ENCODE results near the gene JAKMIP1. TPM values are rescaled to one million over a fixed set of nuclear protein-coding genes. Genes with fewer than 3 reads are reported as not detected.

Gene JAKMIP1
- total and polyA plus RNA-seq, 5 donors from 2014 or later, result 18.7 to 39.7 (median 32.6) TPM

DNA sequence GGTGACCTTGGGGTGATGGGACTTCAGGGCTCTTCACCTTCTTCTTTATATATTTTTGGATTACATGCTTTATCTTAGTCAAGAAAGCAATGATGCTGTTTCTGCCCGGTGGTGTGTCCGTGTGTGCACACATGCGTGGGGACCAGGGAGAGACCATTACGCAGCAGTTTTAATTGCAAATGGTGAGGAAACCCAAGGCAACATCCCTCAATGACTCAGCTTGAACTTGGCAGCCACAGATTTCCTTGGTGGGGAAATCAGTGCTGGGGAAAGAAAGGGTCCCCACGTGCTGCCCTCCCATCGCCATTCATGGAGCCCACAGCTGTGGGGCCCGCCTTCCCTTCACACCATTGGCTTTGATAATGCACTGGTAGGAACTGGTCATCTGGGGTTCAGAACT is 136.0 kb downstream of the JAKMIP1 start:
- H3K4me3 Mint-ChIP-seq, result no peak overlapping the region
- H3K4me1 Mint-ChIP-seq, result peaks cover 0 to 3% (median 0%) of the 10 kb centered on the region in 4 donors
- no peak overlapping the region for H3K27ac Mint-ChIP-seq
- Histone ChIP-seq H3K4me3 (ENCODE audit: low read depth, low read length) (no peak overlapping the region), H3K4me1 (ENCODE audit: control insufficient read depth, insufficient read depth, low read length, poor library complexity, severe bottlenecking) (no peaks in the 10 kb centered on the region), H3K27me3 (ENCODE audit: control insufficient read depth, insufficient read depth, low read length) (no peaks in the 10 kb centered on the region), H3K27ac (ENCODE audit: insufficient read depth, low read length, poor library complexity, severe bottlenecking) (no peak overlapping the region), H3K9me3 (ENCODE audit: control insufficient read depth in 2 of 2, low read length in 2 of 2) (peaks cover 14 to 27% of the 10 kb centered on the region in 2 experiments), H3K36me3 (ENCODE audit: control insufficient read depth, insufficient read depth, low read length) (peaks cover 55% of the 10 kb centered on the region)
- no peak for ATAC-seq (ENCODE audit: low read depth in 2 of 2)
- no peak for DNase-seq
- H3K36me3 Mint-ChIP-seq, result peaks cover 8% of the 10 kb centered on the region
- H3K9me3 Mint-ChIP-seq, result peaks cover 0 to 13% (median 2%) of the 10 kb centered on the region in 7 donors
- no peaks in the 10 kb centered on the region for H3K27me3 Mint-ChIP-seq

- Histone ChIP-seq H3K4me3 (ENCODE audit: low read depth, low read length) (no peak overlapping the region), H3K27me3 (ENCODE audit: control insufficient read depth, insufficient read depth, low read length) (no peaks in the 10 kb centered on the region), H3K27ac (ENCODE audit: insufficient read depth, low read length, poor library complexity, severe bottlenecking) (no peak overlapping the region), H3K9me3 (ENCODE audit: control insufficient read depth in 2 of 2, low read length in 2 of 2) (peaks cover 21 to 34% of the 10 kb centered on the region in 2 experiments), H3K36me3 (ENCODE audit: control insufficient read depth, insufficient read depth, low read length) (peaks cover 62% of the 10 kb centered on the region), H3K4me1 (ENCODE audit: control insufficient read depth, insufficient read depth, low read length, poor library complexity, severe bottlenecking) (no peaks in the 10 kb centered on the region)
- no peak for ATAC-seq (ENCODE audit: low read depth in 2 of 2)
- H3K36me3 Mint-ChIP-seq, result peaks cover 8% of the 10 kb centered on the region
- H3K4me1 Mint-ChIP-seq, result no peaks in the 10 kb centered on the region
- H3K27ac Mint-ChIP-seq, result no peak overlapping the region
- no peaks in the 10 kb centered on the region for H3K27me3 Mint-ChIP-seq
- DNase-seq, result no peak
- H3K4me3 Mint-ChIP-seq, result no peak overlapping the region
- peaks cover 0 to 16% (median 2%) of the 10 kb centered on the region in 7 donors for H3K9me3 Mint-ChIP-seq
These were observed 136.7 kb downstream of the JAKMIP1 start for GRCh38 chr4:6063684-6064083.

DNA sequence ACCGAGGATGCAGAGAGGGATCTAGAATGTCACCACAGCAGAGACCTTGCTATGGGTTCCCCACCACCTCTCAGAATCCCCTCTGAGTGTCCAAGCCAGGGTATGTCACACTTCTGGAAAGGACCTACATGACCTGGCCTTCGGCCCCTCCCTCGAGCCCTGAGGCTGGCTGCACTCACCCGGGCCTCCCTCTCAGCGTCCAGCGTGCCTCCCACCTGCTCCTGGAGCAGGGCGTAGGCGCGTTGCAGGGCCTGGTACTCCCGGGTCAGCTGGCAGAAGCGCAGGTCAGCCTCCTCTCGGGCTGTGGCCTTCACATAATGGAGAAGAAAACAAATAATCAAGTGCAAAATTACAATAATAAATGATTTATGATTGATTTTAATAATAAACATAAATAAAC is 138.2 kb downstream of the JAKMIP1 start:
- no peaks in the 10 kb centered on the region for H3K4me1 ChIP-seq (ENCODE audit: control insufficient read depth, insufficient read depth, low read length, poor library complexity, severe bottlenecking)
- no peak overlapping the region for H3K4me3 ChIP-seq (ENCODE audit: low read depth, low read length)
- DNase-seq, result no peak
- Mint-ChIP-seq H3K36me3 (peaks cover 13% of the 10 kb centered on the region), H3K9me3 (peaks cover 0 to 22% (median 5%) of the 10 kb centered on the region in 7 donors), H3K4me1 (no peaks in the 10 kb centered on the region), H3K27ac (no peak overlapping the region), H3K4me3 (no peak overlapping the region), H3K27me3 (peaks cover 4% of the 10 kb centered on the region)
- peaks cover 28 to 48% of the 10 kb centered on the region in 2 experiments for H3K9me3 ChIP-seq (ENCODE audit: control insufficient read depth in 2 of 2, low read length in 2 of 2)
- no peak for ATAC-seq (ENCODE audit: low read depth in 2 of 2)
- no peak overlapping the region for H3K27ac ChIP-seq (ENCODE audit: insufficient read depth, low read length, poor library complexity, severe bottlenecking)
- H3K36me3 ChIP-seq (ENCODE audit: control insufficient read depth, insufficient read depth, low read length), result peaks cover 78% of the 10 kb centered on the region
- H3K27me3 ChIP-seq (ENCODE audit: control insufficient read depth, insufficient read depth, low read length), result no peaks in the 10 kb centered on the region

DNA sequence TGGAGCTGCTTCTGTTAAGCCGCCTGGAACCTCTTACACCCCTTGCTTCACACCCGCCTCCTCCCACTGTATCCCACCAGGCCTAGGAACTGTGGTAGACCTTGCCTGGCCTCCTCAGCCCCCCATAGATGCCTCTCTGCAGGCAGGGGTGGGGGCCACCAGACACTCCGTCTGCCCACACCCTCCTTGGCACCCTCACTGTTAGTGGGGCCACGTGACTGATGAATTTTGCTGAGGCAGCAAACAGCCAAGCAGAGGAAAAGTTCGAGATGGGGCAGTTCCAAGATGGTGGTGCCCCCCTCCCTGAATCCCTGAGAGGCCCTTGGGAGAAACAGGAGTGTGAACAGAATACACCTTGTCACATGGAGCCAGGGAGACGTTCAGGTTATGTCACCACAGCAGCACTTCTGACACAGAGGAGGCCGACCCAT is 141.0 kb downstream of the JAKMIP1 start:
- H3K4me1 ChIP-seq (ENCODE audit: control insufficient read depth, insufficient read depth, low read length, poor library complexity, severe bottlenecking), result no peaks in the 10 kb centered on the region
- H3K4me3 Mint-ChIP-seq, result no peak overlapping the region
- no peaks in the 10 kb centered on the region for H3K4me1 Mint-ChIP-seq
- H3K36me3 Mint-ChIP-seq, result peaks cover 17% of the 10 kb centered on the region
- DNase-seq, result no peak
- no peak overlapping the region for H3K27ac Mint-ChIP-seq
- peaks cover 0 to 25% (median 5%) of the 10 kb centered on the region in 7 donors for H3K9me3 Mint-ChIP-seq
- H3K27me3 Mint-ChIP-seq, result peaks cover 4% of the 10 kb centered on the region
- H3K27me3 ChIP-seq (ENCODE audit: control insufficient read depth, insufficient read depth, low read length), result no peaks in the 10 kb centered on the region
- H3K9me3 ChIP-seq (ENCODE audit: control insufficient read depth in 2 of 2, low read length in 2 of 2), result peaks cover 28 to 48% of the 10 kb centered on the region in 2 experiments
- ATAC-seq (ENCODE audit: low read depth in 2 of 2), result no peak
- H3K27ac ChIP-seq (ENCODE audit: insufficient read depth, low read length, poor library complexity, severe bottlenecking), result no peak overlapping the region
- no peak overlapping the region for H3K4me3 ChIP-seq (ENCODE audit: low read depth, low read length)
- H3K36me3 ChIP-seq (ENCODE audit: control insufficient read depth, insufficient read depth, low read length), result peaks cover 79% of the 10 kb centered on the region

DNA sequence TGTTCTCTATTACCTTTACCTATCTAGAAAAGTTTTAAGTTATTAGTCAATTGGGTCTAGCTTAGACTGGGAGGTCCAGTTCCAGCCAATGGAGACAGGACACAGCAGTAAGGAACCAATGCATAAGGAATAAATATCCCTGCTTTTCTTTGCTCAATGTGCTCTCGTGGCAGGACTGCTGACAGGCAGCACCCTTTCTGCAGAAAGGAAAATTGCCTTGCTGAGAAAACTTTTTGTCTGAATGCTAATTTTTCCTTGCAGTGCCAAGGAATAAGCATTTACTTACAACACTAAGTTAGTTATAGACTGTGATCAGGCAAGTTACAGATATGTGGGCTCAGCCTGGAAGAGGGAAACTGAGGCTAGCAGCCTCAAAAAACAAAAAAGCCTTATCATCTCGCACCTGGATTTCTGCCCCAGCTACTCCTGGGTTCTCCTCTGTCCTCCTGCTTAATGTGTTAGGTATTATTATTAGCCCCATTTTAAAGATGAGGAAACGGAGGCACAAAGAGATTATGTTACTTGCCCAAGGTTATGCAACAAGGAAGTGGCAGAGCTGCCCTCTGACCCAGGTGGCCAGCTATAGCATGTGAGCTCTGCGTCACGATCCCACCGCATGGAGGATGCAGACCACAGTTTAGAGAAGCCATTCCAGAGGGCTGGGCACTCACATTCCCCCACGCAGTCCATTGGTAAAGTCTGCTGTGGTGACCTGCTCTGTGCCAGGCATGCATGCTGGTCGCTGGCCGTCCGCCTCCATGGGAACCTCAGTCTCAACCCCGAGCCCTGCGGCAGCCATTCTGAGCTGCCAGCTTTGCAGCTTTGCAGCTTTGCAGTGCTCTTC is 141.6 kb downstream of the JAKMIP1 start:
- no peak for DNase-seq

GRCh38 chr4:6056976-6057766 is 143.2 kb downstream of the JAKMIP1 start:
- H3K4me3 Mint-ChIP-seq, result no peak overlapping the region
- no peaks in the 10 kb centered on the region for H3K4me1 Mint-ChIP-seq
- H3K27ac ChIP-seq (ENCODE audit: insufficient read depth, low read length, poor library complexity, severe bottlenecking), result no peak overlapping the region
- H3K27me3 Mint-ChIP-seq, result peaks cover 4% of the 10 kb centered on the region
- H3K9me3 Mint-ChIP-seq, result peaks cover 0 to 25% (median 5%) of the 10 kb centered on the region in 7 donors
- H3K36me3 Mint-ChIP-seq, result peaks cover 14% of the 10 kb centered on the region
- H3K9me3 ChIP-seq (ENCODE audit: control insufficient read depth in 2 of 2, low read length in 2 of 2), result peaks cover 28 to 47% of the 10 kb centered on the region in 2 experiments
- H3K4me3 ChIP-seq (ENCODE audit: low read depth, low read length), result no peak overlapping the region
- H3K4me1 ChIP-seq (ENCODE audit: control insufficient read depth, insufficient read depth, low read length, poor library complexity, severe bottlenecking), result no peaks in the 10 kb centered on the region
- H3K27ac Mint-ChIP-seq, result no peak overlapping the region
- no peak for DNase-seq
- peaks cover 69% of the 10 kb centered on the region for H3K36me3 ChIP-seq (ENCODE audit: control insufficient read depth, insufficient read depth, low read length)
- H3K27me3 ChIP-seq (ENCODE audit: control insufficient read depth, insufficient read depth, low read length), result no peaks in the 10 kb centered on the region
- no peak for ATAC-seq (ENCODE audit: low read depth in 2 of 2)

More for the DNA sequence above, 141.6 kb downstream of the JAKMIP1 start:
- H3K27me3 Mint-ChIP-seq, result peaks cover 4% of the 10 kb centered on the region
- ATAC-seq (ENCODE audit: low read depth in 2 of 2), result no peak
- Histone ChIP-seq H3K27me3 (ENCODE audit: control insufficient read depth, insufficient read depth, low read length) (no peaks in the 10 kb centered on the region), H3K27ac (ENCODE audit: insufficient read depth, low read length, poor library complexity, severe bottlenecking) (no peak overlapping the region), H3K9me3 (ENCODE audit: control insufficient read depth in 2 of 2, low read length in 2 of 2) (peaks cover 28 to 48% of the 10 kb centered on the region in 2 experiments), H3K4me1 (ENCODE audit: control insufficient read depth, insufficient read depth, low read length, poor library complexity, severe bottlenecking) (no peaks in the 10 kb centered on the region), H3K4me3 (ENCODE audit: low read depth, low read length) (no peak overlapping the region), H3K36me3 (ENCODE audit: control insufficient read depth, insufficient read depth, low read length) (peaks cover 78% of the 10 kb centered on the region)
- peaks cover 0 to 25% (median 5%) of the 10 kb centered on the region in 7 donors for H3K9me3 Mint-ChIP-seq
- peaks cover 17% of the 10 kb centered on the region for H3K36me3 Mint-ChIP-seq
- no peaks in the 10 kb centered on the region for H3K4me1 Mint-ChIP-seq
- H3K4me3 Mint-ChIP-seq, result no peak overlapping the region
- peak overlapping the region in 1 of 3 donors; percentile 18 for H3K27ac Mint-ChIP-seq

DNA sequence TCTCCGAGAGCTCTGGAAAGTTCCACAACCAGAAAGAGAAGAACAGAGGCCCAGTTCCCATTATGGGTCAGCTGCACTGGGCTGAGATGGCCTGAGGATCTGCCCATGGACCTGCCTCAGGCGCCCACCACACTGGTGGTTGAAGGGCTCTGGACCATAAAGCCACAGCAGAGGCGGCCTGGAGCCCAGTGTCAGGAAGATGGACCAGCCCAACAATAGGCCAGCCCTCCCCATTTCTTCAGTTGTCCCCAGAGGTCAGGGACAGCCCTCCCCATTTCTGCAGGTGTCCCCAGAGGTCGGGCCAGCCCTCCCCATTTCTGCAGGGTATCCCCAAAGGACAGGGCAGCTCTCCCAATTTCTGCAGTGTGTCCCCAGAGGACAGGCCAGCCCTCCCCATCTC is 144.9 kb downstream of the JAKMIP1 start:
- Histone ChIP-seq H3K27ac (ENCODE audit: insufficient read depth, low read length, poor library complexity, severe bottlenecking) (no peak overlapping the region), H3K4me3 (ENCODE audit: low read depth, low read length) (no peak overlapping the region), H3K9me3 (ENCODE audit: control insufficient read depth in 2 of 2, low read length in 2 of 2) (peaks cover 23 to 32% of the 10 kb centered on the region in 2 experiments), H3K36me3 (ENCODE audit: control insufficient read depth, insufficient read depth, low read length) (peaks cover 51% of the 10 kb centered on the region), H3K27me3 (ENCODE audit: control insufficient read depth, insufficient read depth, low read length) (no peaks in the 10 kb centered on the region), H3K4me1 (ENCODE audit: control insufficient read depth, insufficient read depth, low read length, poor library complexity, severe bottlenecking) (no peaks in the 10 kb centered on the region)
- ATAC-seq (ENCODE audit: low read depth in 2 of 2), result no peak
- Mint-ChIP-seq H3K27ac (no peak overlapping the region), H3K4me3 (no peak overlapping the region), H3K4me1 (no peaks in the 10 kb centered on the region), H3K36me3 (peaks cover 13% of the 10 kb centered on the region), H3K9me3 (peaks cover 0 to 21% (median 2%) of the 10 kb centered on the region in 7 donors), H3K27me3 (peaks cover 4% of the 10 kb centered on the region)
- DNase-seq, result no peak
